Spleen (tissue), 7 donors: ENCODE data around the gene MAST4.

ENCODE experiments used
- POLR2A ChIP-seq, 3 donors: fragments of 450-650 bp; IDR thresholded peaks; one replicate each; pipeline ENCODE4 v1.5.1; 2017; ENCODE audit warnings: antibody characterized with exemption in 3 of 3, mild to moderate bottlenecking in 1 of 3
- POLR2AphosphoS5 ChIP-seq, 3 donors: sonication (generic); formaldehyde crosslinking; IDR thresholded peaks; one replicate each; pipeline ENCODE4 v1.5.1; 2017; ENCODE audit warnings: antibody characterized with exemption in 3 of 3
- TF ChIP-seq, protein P1 (sequence below), 11 experiments: fragments of 200-600 bp in 7 of 11; fragments of 450-650 bp in 4 of 11; sonication (generic) in 4 of 11; IDR thresholded peaks in 8 of 11; conservative IDR thresholded peaks in 3 of 11; 1 replicate in 7 of 11; 2 replicates in 4 of 11; pipeline versions ENCODE4 v1.4.0 to v1.8.0; 2016 to 2021; ENCODE audit warnings: antibody characterized with exemption in 11 of 11, inconsistent platforms in 4 of 11, mild to moderate bottlenecking in 1 of 11
- donor health status: DM: no; HTN: no; CAD: no; lungs with moderate emphysema.
- donor health status: DM: no; HTN: no; CAD: no.
- donor health status: DM: no; HTN: no; CAD: no.

DNA sequence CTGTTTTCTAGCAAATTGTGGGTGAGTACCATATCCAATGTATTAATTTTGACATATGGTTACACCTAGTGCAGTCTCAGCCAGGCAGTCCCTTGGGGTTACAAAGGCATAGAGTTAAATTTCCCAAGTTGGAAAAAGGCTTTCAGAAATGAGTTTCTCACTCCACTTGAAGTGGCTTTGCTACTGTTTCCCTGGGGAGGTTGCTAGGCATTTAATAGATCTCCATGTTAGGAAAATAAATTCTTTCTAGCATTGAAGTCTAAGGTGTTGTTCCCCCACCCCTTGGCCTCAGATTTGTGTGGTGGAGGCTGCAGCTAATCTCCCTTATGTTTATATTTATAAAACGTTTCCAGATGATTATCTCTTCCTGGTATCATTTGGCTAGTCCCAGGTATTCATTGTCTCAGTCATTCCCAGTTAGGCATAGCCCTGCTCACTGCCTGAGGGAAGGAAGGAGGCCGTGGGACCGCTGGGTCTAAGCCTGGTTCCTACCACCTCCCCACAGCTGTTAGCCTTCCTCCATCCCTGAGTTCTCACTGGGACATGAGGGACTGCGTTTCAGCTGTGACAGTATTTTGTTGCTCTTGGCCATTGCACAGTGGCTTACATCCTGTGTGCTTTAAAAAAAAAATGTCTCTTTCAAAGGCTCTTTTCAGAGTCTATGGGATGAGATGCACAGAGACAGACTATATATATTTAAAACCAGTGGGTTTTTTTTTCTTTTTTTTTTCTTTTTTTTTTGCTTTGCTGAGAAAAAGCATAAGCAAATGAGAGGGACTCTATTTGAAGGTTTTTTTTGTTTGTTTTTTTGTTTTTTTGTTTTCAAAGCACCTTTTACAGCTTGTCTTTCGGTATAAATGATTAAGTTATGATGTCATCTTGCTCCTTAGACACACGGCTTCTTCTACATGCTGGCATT, 121.5 kb downstream of the MAST4 start:
- TF ChIP-seq POLR2A (IDR thresholded peaks at IDR 0.05), result no peak
- TF ChIP-seq, protein P1, sequence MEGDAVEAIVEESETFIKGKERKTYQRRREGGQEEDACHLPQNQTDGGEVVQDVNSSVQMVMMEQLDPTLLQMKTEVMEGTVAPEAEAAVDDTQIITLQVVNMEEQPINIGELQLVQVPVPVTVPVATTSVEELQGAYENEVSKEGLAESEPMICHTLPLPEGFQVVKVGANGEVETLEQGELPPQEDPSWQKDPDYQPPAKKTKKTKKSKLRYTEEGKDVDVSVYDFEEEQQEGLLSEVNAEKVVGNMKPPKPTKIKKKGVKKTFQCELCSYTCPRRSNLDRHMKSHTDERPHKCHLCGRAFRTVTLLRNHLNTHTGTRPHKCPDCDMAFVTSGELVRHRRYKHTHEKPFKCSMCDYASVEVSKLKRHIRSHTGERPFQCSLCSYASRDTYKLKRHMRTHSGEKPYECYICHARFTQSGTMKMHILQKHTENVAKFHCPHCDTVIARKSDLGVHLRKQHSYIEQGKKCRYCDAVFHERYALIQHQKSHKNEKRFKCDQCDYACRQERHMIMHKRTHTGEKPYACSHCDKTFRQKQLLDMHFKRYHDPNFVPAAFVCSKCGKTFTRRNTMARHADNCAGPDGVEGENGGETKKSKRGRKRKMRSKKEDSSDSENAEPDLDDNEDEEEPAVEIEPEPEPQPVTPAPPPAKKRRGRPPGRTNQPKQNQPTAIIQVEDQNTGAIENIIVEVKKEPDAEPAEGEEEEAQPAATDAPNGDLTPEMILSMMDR (IDR thresholded peaks at IDR 0.05 in 8 of 11, conservative IDR thresholded peaks at IDR 0.05 in 3 of 11), result no peak
- TF ChIP-seq POLR2AphosphoS5 (IDR thresholded peaks at IDR 0.05), result no peak
